Calu3 (cell line): ENCODE measurements around the gene PILRA. TPM values are rescaled to one million over a fixed set of nuclear protein-coding genes. Genes with fewer than 3 reads are reported as not detected.
"Not testable (repeated sequence)": the region's sequence is repeated elsewhere in the genome, so short reads cannot be mapped to it uniquely, and the experiment has no call there.

Experiments used
- BruUV-seq: library from RNA; stranded (reverse); fragments of 400-500 nt; replicated peaks from 2 replicates; lab custom pipeline; 2021; lab: Mats Ljungman, UMichigan
- CTCF ChIA-PET: fragments of 300-600 bp; sonication (Branson Sonifier 250); formaldehyde crosslinking; loops from one replicate; lab custom pipeline; 2022; ENCODE audit warnings: antibody characterized with exemption; lab: Charles Lee
- DNase-seq: peaks from one replicate; pipeline ENCODE4 v3.0.0; 2022
- H3K27ac Mint-ChIP-seq: one replicate; pipeline ENCODE4 v1.8.0; 2022; ENCODE audit warnings: mixed read lengths; ENCODE audit not compliant: unreplicated experiment
- H3K27me3 Mint-ChIP-seq: one replicate; pipeline ENCODE4 v1.8.0; 2022; ENCODE audit warnings: mixed read lengths; ENCODE audit not compliant: unreplicated experiment
- H3K36me3 Mint-ChIP-seq: one replicate; pipeline ENCODE4 v1.8.0; 2022; ENCODE audit warnings: mild to moderate bottlenecking, moderate library complexity, mixed read lengths; ENCODE audit not compliant: insufficient read depth, unreplicated experiment
- H3K4me1 Mint-ChIP-seq: one replicate; pipeline ENCODE4 v1.8.0; 2022; ENCODE audit warnings: mild to moderate bottlenecking, low read depth, mixed read lengths; ENCODE audit not compliant: unreplicated experiment
- H3K4me3 Mint-ChIP-seq: one replicate; pipeline ENCODE4 v1.8.0; 2022; ENCODE audit warnings: mild to moderate bottlenecking, low read depth, moderate library complexity, mixed read lengths; ENCODE audit not compliant: unreplicated experiment
- H3K9me3 Mint-ChIP-seq: one replicate; pipeline ENCODE4 v1.8.0; 2022; ENCODE audit warnings: low read depth, mixed read lengths; ENCODE audit not compliant: unreplicated experiment
- CTCF ChIP-seq: fragments of 200-600 bp; IDR thresholded peaks from one replicate; pipeline ENCODE4 v1.8.0; 2022; ENCODE audit warnings: antibody characterized with exemption; ENCODE audit not compliant: unreplicated experiment
- intact Hi-C: fragments of 100-400 bp; cut with micrococcal nuclease; formaldehyde crosslinking; loops from one replicate; pipeline ENCODE4 v1.10.0; 2022; ENCODE audit not compliant: unreplicated experiment
- total RNA-seq: library from RNA; stranded (reverse); gene quantifications from 2 replicates; pipeline ENCODE4 v1.2.3, GENCODE V29; 2022

The PILRA gene
- total RNA-seq, 1 experiment from 2014 or later = 3.1 TPM

GRCh38 chr7:100342765-100343164, 30.5 kb upstream of the PILRA start:
- Mint-ChIP-seq H3K4me3 (no peak overlapping the region), H3K27ac (no peak overlapping the region), H3K9me3 (no peaks in the 10 kb centered on the region), H3K27me3 (no peaks in the 10 kb centered on the region), H3K36me3 (peaks cover 29% of the 10 kb centered on the region), H3K4me1 (peaks cover 24% of the 10 kb centered on the region)
- intact Hi-C loops = no loop called here
- no peak for DNase-seq
- no TSS peak for BruUV-seq
- CTCF ChIA-PET = no interaction called here
- TF ChIP-seq CTCF = no peak

- H3K4me1 Mint-ChIP-seq = peaks cover 24% of the 10 kb centered on the region
- H3K36me3 Mint-ChIP-seq = peaks cover 35% of the 10 kb centered on the region
- peak overlapping the region; percentile 3 for H3K4me3 Mint-ChIP-seq
- CTCF ChIA-PET, intact Hi-C loops, H3K9me3 Mint-ChIP-seq, DNase-seq, BruUV-seq, H3K27me3 Mint-ChIP-seq: not testable (repeated sequence)
- peak overlapping the region; percentile 10 for H3K27ac Mint-ChIP-seq
These were observed 29.1 kb upstream of the PILRA start for GRCh38 chr7:100344124-100344559.

GRCh38 chr7:100344560-100345287, 28.6 kb upstream of the PILRA start:
- intact Hi-C loops, H3K9me3 Mint-ChIP-seq, H3K27me3 Mint-ChIP-seq, BruUV-seq: not testable (repeated sequence)
- Mint-ChIP-seq H3K27ac (peak overlapping the region; percentile 10), H3K4me3 (peak overlapping the region; percentile 3), H3K36me3 (peaks cover 41% of the 10 kb centered on the region), H3K4me1 (peaks cover 24% of the 10 kb centered on the region)
- DNase-seq = peak; percentile 41
- TF ChIP-seq CTCF = peak; percentile 33
- CTCF ChIA-PET = interaction anchor here (0.6 kb wide), 1 partner anchor 113 kb away, joined by 4 read pairs; no protein-coding TSS in a partner anchor

GRCh38 chr7:100345288-100345672, 28.0 kb upstream of the PILRA start:
- not testable (repeated sequence) for H3K27ac Mint-ChIP-seq
- peak; percentile 79 for DNase-seq
- peaks cover 24% of the 10 kb centered on the region for H3K4me1 Mint-ChIP-seq

GRCh38 chr7:100346921-100347320, 26.4 kb upstream of the PILRA start:
- Mint-ChIP-seq H3K4me3 (no peak overlapping the region), H3K27me3 (no peaks in the 10 kb centered on the region), H3K36me3 (peaks cover 37% of the 10 kb centered on the region), H3K4me1 (peaks cover 13% of the 10 kb centered on the region), H3K9me3 (no peaks in the 10 kb centered on the region), H3K27ac (no peak overlapping the region)
- CTCF ChIA-PET = no interaction called here
- no TSS peak for BruUV-seq
- no peak for DNase-seq
- no peak for TF ChIP-seq CTCF
- intact Hi-C loops = no loop called here

More at GRCh38 chr7:100345288-100345672, 28.0 kb upstream of the PILRA start:
- CTCF ChIA-PET = interaction anchor here (0.6 kb wide), 1 partner anchor 113 kb away, joined by 4 read pairs; no protein-coding TSS in a partner anchor
- BruUV-seq, H3K9me3 Mint-ChIP-seq, intact Hi-C loops, H3K27me3 Mint-ChIP-seq: not testable (repeated sequence)
- H3K4me3 Mint-ChIP-seq = peak overlapping the region; percentile 3
- H3K36me3 Mint-ChIP-seq = peaks cover 45% of the 10 kb centered on the region
